SKM-1 treated with dmso at 0.1 percent for 144 hours (cell line): ENCODE results near the gene FGF18.
"Not testable (repeated sequence)": the region's sequence is repeated elsewhere in the genome, so short reads cannot be mapped to it uniquely, and the experiment has no call there.

ENCODE experiments used
- DNase-seq: peaks from one replicate; lab custom pipeline; 2025; ENCODE audit not compliant: unreplicated experiment; lab: John Stamatoyannopoulos, UW

The FGF18 gene

DNA sequence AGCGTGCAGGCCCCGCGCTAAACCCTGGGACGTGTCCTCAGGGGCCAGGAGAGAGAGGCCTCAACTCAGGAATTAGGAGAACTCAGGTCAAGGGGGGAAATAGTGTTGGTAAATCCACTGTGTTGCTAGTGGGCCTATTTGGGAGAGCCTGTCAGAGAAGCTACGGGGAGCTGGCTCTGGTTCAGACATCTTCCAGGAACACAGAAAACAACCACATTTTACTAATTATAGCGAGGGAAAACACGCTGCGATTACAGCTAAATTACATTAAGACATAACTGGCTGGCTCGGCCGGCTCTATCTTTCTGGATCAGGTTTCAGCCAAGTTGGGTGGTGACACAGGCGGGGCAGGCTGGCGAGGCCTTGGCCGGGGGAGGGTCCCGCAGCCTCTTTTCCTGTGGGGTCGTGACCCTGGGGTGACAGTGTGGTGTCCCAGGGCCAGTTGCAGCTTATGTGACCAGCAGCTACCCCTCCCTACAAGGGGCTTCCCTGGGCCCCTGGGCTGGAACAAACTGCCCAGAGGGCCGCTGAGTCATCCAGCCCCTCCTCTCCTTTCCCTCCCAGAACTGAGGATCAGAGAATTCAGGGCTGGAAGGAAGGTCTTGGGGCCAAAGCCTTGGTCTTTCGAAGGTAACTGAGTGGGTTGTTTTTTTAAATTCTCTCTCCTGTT, 75.1 kb downstream of the FGF18 start:
- DNase-seq, result no peak

DNA sequence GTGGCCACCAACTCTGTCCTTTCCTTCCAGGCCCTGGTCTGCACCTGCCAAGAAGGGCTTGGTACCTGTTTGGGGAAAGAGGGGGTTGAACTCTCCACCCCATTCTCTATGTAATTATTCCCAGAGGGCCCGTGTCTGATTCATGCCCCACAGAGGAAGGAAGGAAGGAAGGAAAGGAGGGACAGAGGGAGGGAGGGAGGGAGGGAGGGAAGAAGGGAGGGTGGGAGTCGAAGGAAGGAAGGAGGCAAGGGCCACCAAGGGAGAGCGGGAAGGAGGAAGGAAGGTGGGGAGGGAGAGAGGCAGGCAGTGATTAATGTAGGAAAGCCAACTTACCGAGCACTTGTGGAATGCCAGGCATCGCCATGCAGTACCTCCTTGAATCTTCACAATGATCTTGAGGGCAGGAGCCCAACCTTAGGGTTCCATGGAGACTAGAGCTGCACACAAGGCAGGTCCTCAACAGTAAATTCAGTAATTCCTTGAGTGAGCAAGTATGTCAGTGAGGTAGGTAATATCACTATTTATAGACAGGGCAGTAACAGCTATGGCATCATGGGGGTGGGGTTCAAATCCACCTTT, 75.8 kb downstream of the FGF18 start:
- DNase-seq, result no peak

DNA sequence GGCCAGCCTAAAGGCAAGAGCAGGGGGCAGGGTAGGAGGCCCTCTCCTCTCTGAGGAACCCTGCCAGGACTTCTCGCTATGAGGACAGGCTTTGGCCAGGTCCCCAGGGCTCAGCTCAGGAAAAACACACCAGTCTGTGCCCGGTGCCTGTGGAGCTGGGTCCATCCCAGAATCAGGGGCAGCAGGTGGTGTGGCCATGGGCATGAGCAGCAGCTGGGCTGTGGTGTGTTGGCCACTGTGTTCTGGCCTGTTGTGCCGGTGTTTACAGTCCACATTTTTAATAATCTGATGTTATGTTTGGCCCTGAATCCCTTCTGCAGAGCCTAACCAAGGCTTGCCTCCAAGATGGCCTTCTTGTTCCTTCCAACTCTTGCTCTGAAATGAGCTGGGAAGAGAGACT, 77.0 kb downstream of the FGF18 start:
- no peak for DNase-seq

DNA sequence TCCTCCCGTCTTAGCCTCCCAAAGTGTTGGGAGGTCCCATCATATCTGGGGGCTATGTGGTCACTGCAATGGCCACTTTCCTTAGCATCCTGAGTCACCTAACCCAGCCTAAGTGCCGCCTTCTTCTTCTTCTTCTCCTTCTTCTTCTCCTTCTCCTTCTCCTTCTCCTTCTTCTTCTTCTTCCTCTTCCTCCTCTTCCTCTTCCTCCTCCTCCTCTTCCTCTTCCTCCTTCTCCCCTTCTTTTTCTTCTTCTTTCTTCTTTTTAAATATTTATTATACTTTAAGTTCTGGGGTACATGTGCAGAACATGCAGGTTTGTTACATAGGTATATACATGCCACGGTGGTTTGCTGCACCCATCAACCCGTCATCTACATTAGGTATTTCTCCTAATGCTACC, 78.0 kb downstream of the FGF18 start:
- DNase-seq, result not testable (repeated sequence)

DNA sequence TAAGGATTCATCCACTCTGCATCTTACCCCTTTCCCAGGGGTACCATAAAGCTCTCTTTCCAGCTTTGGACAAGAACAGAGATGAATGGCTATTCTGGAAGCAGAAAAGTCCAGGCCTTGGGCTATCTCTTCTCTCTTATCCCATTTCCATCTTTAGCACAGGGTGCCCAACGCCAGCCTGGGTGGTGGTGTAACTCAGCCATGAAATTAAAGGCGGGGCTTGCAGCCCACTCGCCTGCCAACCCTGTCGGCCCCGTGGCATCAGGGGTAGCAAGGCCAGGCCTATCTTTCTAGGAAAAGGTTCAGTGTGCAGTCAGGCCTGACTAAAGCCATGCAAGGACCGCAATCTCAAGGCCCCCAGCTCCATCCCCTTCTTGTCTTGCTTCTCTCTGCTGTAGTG, 78.7 kb downstream of the FGF18 start:
- DNase-seq, result no peak

DNA sequence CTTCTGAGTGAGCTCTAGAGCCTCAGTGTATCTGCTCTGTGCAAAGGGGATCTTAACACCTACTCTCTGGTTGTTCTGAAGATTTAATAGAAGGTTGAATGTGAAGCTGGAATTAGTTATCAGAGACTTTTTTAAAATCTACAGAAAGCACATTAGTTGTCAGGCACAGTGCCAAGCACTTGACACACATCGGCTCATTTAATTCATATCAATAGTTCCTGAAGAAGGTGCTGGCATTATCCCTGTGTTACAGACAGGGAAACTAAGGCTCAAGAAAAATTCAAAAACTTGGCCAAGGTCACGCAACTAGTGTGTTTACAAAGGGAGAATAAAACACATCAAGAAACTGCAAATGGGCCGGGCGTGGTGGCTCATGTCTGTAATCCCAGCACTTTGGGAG, 80.2 kb downstream of the FGF18 start:
- DNase-seq, result no peak

DNA sequence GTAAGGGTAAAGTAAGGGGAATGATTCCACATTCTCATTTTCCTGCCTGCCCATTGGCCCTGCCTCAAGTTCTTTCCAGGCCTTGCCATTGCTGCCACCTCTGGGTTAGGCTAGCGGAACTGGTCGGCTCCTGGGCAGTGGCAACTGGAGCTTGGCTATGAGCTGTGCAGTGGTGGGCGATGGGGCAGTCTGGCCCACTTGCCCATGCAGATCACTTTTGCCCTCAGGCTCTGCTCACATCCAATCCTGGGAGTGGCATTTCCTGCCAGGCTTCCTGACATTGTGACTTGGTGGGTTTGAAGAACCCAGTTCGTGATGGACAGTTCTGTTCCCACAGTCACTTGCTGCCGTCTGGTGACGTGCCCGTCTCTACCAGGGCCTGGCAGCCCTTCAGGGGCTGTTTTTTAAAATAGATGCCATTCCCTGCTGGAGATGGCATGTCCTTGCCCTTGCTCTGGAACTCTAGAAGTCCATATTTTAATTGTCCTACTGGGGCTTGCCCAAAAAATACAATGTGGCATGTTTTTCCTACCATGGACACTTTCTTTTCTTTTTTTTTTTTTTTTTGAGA, 86.1 kb downstream of the FGF18 start:
- DNase-seq, result no peak

DNA sequence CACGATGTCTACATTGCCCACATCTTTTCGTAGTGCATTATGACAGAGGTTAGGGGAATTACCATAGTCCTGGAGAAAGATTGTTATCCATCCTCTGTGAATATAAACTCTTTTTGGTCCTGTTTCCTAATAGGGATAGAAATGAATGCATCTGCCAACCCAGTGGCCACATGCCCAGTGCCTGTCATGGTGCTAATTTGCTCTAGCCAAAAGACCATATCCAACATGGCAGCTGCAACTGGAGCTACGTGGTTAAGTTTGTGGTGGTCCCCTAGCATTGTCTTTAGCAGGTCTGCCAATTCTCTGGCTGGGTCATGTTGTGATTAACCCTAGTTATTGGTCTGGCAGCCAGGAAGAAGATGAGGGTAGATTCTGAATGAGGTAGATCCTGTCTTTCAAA, 87.5 kb downstream of the FGF18 start:
- DNase-seq, result no peak
